K562 treated with DMSO at 1 percent for 12 hours (cell line): ENCODE data around the gene ABHD17A. TPM values are rescaled to one million over a fixed set of nuclear protein-coding genes. Genes with fewer than 3 reads are reported as not detected.

Experiments used
- total RNA-seq: library from RNA; unstranded; fragments of 300-600 nt; gene quantifications from 2 replicates; pipeline ENCODE4 v1.2.3, GENCODE V29; 2022; ENCODE audit not compliant: insufficient read depth

The ABHD17A gene
- total RNA-seq = 134 and 194 TPM in 2 replicates

GRCh38 chr19:1885398-1886119, at the start of gene ABHD17A:
Gene ABHD17A, minus strand, starts transcription at chr19:1885496. Its CDS starts 3,930 bp downstream, at chr19:1881566.

GRCh38 chr19:1905110-1905862, 20.0 kb upstream of the ABHD17A start, which contains the start of the genes ADAT3 and SCAMP4:
Gene ADAT3, plus strand, starts transcription at chr19:1905399. Its CDS starts 6,649 bp downstream, at chr19:1912048.
Gene SCAMP4, plus strand, starts transcription at chr19:1905399. Its CDS starts 9,621 bp downstream, at chr19:1915020.

GRCh38 chr19:1863328-1863637, 22.0 kb downstream of the ABHD17A start, which contains the start of gene KLF16:
Gene KLF16, minus strand, starts transcription at chr19:1863579. Its CDS starts 82 bp downstream, at chr19:1863497.

DNA sequence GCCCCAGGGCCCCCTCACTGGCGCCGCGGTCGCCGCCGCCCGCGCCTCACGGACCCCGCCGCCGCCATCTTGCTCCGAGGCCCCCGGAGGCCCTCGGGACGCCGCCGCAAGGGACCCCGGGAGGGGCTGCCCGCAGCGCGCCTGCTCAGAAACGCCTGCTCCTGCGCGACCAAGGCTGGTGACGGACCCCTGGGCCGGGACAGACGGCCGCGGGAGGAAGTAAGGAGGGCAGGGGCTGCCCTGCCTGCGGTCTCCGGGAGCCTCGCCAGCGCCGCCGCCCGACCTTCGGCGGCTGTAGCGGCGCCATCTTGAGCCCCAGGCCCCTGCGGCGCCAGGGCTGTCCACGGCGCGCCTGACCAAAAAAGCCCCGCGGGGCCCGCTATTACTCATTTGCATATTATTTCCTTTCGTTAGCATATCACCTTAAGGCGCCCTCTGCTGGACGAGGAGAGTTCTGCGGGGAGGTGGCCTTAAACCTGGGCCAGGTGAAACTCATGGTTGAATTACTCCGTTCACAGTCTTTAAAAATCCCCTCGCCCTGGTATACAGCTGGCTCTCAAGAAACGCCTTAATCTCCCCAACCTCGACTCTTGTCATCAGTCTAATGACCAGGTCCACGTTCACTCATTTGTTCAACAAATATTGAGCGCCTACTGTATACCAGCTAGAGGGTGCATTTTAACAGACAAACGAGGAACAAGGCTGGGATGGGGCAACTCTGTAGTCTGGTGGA, 36.7 kb downstream of the ABHD17A start, which contains the start of gene REXO1:
REXO1 (minus strand) TSS at position 85 of the 733 bp plus-strand sequence. CDS start 125 bp downstream, outside the sequence.

Other genes with a start within 250 kb of the ABHD17A start
- 47.2 and 94.8 TPM in 2 replicates for gene TCF3, start 232.9 kb downstream of the ABHD17A start, total RNA-seq
- not detected in 2 replicates for gene ONECUT3, start 132.0 kb downstream of the ABHD17A start, total RNA-seq
- 1.8 and 4.2 TPM in 2 replicates for gene ATP8B3, start 73.2 kb downstream of the ABHD17A start, total RNA-seq
- 20.9 and 35.6 TPM in 2 replicates for gene REXO1, start 37.0 kb downstream of the ABHD17A start, total RNA-seq
- 16.0 and 23.1 TPM in 2 replicates for gene KLF16, start 21.9 kb downstream of the ABHD17A start, total RNA-seq
- 24.3 and 32.0 TPM in 2 replicates for gene ADAT3, start 19.9 kb upstream of the ABHD17A start, total RNA-seq
- 28.8 and 59.6 TPM in 2 replicates for gene SCAMP4, start 19.9 kb upstream of the ABHD17A start, total RNA-seq
- gene CSNK1G2, start 55.7 kb upstream of the ABHD17A start, total RNA-seq = 74.0 and 105 TPM in 2 replicates
- gene BTBD2, start 130.2 kb upstream of the ABHD17A start, total RNA-seq = 79.8 and 89.2 TPM in 2 replicates
- 220 and 387 TPM in 2 replicates for gene MKNK2, start 165.7 kb upstream of the ABHD17A start, total RNA-seq
- 9.5 and 14.9 TPM in 2 replicates for gene MOB3A, start 210.8 kb upstream of the ABHD17A start, total RNA-seq
- gene IZUMO4, start 211.4 kb upstream of the ABHD17A start, total RNA-seq = 1.2 and 1.6 TPM in 2 replicates